Testis (tissue), 3 donors: Measurements from ENCODE around the gene ASMTL. TPM values are rescaled to one million over a fixed set of nuclear protein-coding genes. Genes with fewer than 3 reads are reported as not detected.

ENCODE experiments used
- DNase-seq: peaks from one replicate; pipeline ENCODE4 v3.0.0-alpha.2; 2019
- H3K27ac ChIP-seq, 2 donors: fragments of 200-600 bp; sonication (generic); one replicate each; pipeline ENCODE4 v1.5.1; 2019
- H3K27me3 ChIP-seq: fragments of 200-600 bp; sonication (generic); one replicate; pipeline ENCODE4 v1.5.1; 2019
- H3K36me3 ChIP-seq: fragments of 200-600 bp; sonication (generic); one replicate; pipeline ENCODE4 v1.5.1; 2017; ENCODE audit warnings: low read depth; ENCODE audit errors: missing control alignments
- H3K4me1 ChIP-seq: fragments of 200-600 bp; sonication (generic); one replicate; pipeline ENCODE4 v1.5.1; 2019
- H3K4me3 ChIP-seq, 2 donors: fragments of 200-600 bp; sonication (generic); one replicate each; pipeline ENCODE4 v1.5.1; 2017 to 2019
- H3K9me3 ChIP-seq: fragments of 200-600 bp; sonication (generic); one replicate; pipeline ENCODE4 v1.5.1; 2017
- CTCF ChIP-seq, 3 experiments: fragments of 450-650 bp in 2 of 3; fragments of 200-600 bp in 1 of 3; sonication (generic) in 1 of 3; IDR thresholded peaks; one replicate each; pipeline ENCODE4 v1.5.1; 2016 to 2019; ENCODE audit warnings: antibody characterized with exemption in 3 of 3, mild to moderate bottlenecking in 2 of 3, moderate library complexity in 1 of 3
- POLR2A ChIP-seq: fragments of 450-650 bp; IDR thresholded peaks from one replicate; pipeline ENCODE4 v1.6.1; 2017; ENCODE audit warnings: antibody characterized with exemption, mild to moderate bottlenecking, moderate library complexity
- WGBS, 2 donors: methylation state at CpG; one replicate each; pipeline ENCODE4 v1.1.5; 2018; 5-methylcytosine and 5-hydroxymethylcytosine counted together
- intact Hi-C: fragments of 100-400 bp; cut with DNase I; formaldehyde crosslinking; loops from one replicate; pipeline ENCODE4 v1.15.1; 2023; ENCODE audit warnings: low total_unique reads
- polyA plus RNA-seq: library from polyadenylated mRNA; stranded (reverse); fragments of 350-450 nt; fragmentation: Illumina TruSeq; extraction: RNeasy Lipid Tissue Mini Kit (QIAGEN cat#74804); gene quantifications from one replicate; pipeline ENCODE4 v1.2.3, GENCODE V29; 2014; ENCODE audit warnings: low read depth, low replicate concordance; ENCODE audit not compliant: insufficient read depth
- total RNA-seq, 2 donors: library from RNA; depleted of rRNA; stranded (reverse); fragments of >200 nt; gene quantifications; one replicate each; pipeline ENCODE4 v1.2.3, GENCODE V29; 2016

Gene ASMTL
- total and polyA plus RNA-seq, 3 donors from 2014 or later: 27.0 to 41.2 (median 31.0) TPM

- WGBS, 2 donors: 90 to 94% methylated on average over 4 to 43 of the region's 43 CpGs
- Histone ChIP-seq H3K4me1 (peaks cover 12% of the 10 kb centered on the region), H3K4me3 (no peak overlapping the region), H3K27me3 (no peaks in the 10 kb centered on the region), H3K9me3 (no peaks in the 10 kb centered on the region), H3K36me3 (no peaks in the 10 kb centered on the region), H3K27ac (no peak overlapping the region)
- peak; percentile 11 for DNase-seq
- no peak for TF ChIP-seq POLR2A
- TF ChIP-seq CTCF (IDR thresholded peaks at IDR 0.05): no peak
- intact Hi-C loops: no loop called here
These were observed 65.5 kb downstream of the ASMTL start for GRCh38 chrX:1387141-1387776.

- TF ChIP-seq CTCF (IDR thresholded peaks at IDR 0.05) (no peak), POLR2A (no peak)
- intact Hi-C loops: no loop called here
- Histone ChIP-seq H3K36me3 (no peaks in the 10 kb centered on the region), H3K27me3 (no peaks in the 10 kb centered on the region), H3K4me1 (peaks cover 12% of the 10 kb centered on the region), H3K4me3 (no peak overlapping the region), H3K9me3 (no peaks in the 10 kb centered on the region), H3K27ac (no peak overlapping the region)
- DNase-seq: peak; percentile 12
- 95 to 96% methylated on average over 41 of the region's 41 CpGs for WGBS, 2 donors
These were observed 66.2 kb downstream of the ASMTL start for GRCh38 chrX:1386338-1387127.

GRCh38 chrX:1385253-1386223 is 67.2 kb downstream of the ASMTL start:
- DNase-seq: peak; percentile 16
- 93 to 95% methylated on average over 35 to 36 of the region's 36 CpGs for WGBS, 2 donors
- H3K9me3 ChIP-seq: no peaks in the 10 kb centered on the region
- no peaks in the 10 kb centered on the region for H3K36me3 ChIP-seq
- intact Hi-C loops: no loop called here
- H3K4me1 ChIP-seq: peaks cover 7% of the 10 kb centered on the region
- TF ChIP-seq POLR2A: no peak
- TF ChIP-seq CTCF (IDR thresholded peaks at IDR 0.05): no peak
- no peaks in the 10 kb centered on the region for H3K27me3 ChIP-seq
- H3K27ac ChIP-seq: no peak overlapping the region
- no peak overlapping the region for H3K4me3 ChIP-seq

- Histone ChIP-seq H3K4me3 (no peak overlapping the region), H3K4me1 (peaks cover 4% of the 10 kb centered on the region), H3K36me3 (no peaks in the 10 kb centered on the region), H3K9me3 (no peaks in the 10 kb centered on the region), H3K27ac (no peak overlapping the region), H3K27me3 (no peaks in the 10 kb centered on the region)
- 93% methylated on average over 17 to 18 of the region's 18 CpGs for WGBS, 2 donors
- TF ChIP-seq POLR2A: no peak
- no peak for TF ChIP-seq CTCF (IDR thresholded peaks at IDR 0.05)
- peak; percentile 14 for DNase-seq
- intact Hi-C loops: no loop called here
These were observed 68.0 kb downstream of the ASMTL start for GRCh38 chrX:1384658-1385252.
